Muscle of back (tissue), 13 donors: ENCODE results near the gene MFSD11. TPM values are rescaled to one million over a fixed set of nuclear protein-coding genes. Genes with fewer than 3 reads are reported as not detected.
"Not testable (repeated sequence)": the region's sequence is repeated elsewhere in the genome, so short reads cannot be mapped to it uniquely, and the experiment has no call there.

Experiments
- DNase-seq, 3 donors: peaks; one replicate each; pipeline versions ENCODE4 v3.0.0 to v3.0.0-alpha.2; 2013
- long read RNA-seq, 9 donors: transcript quantifications; one replicate each; lab custom pipeline, GENCODE V29; 2026
- polyA plus RNA-seq, 10 donors: library from polyadenylated mRNA; unstranded; fragments of 120-200 nt; gene quantifications; one replicate each; pipeline ENCODE4 v1.2.1, GENCODE V29; 2013; ENCODE audit not compliant: insufficient read length in 10 of 10

MFSD11 gene
- polyA plus RNA-seq: 10 to 100 TPM; 29.0 to 48.4 (median 35.9) TPM
- long read RNA-seq, donor 1, partial matches to known transcripts: 0 of 5 reads
- long read RNA-seq, donor 1, other reads (novel, unspliced or antisense): 0 of 5 reads
- long read RNA-seq, donor 2, partial matches to known transcripts: 0 of 4 reads
- long read RNA-seq, donor 2, other reads (novel, unspliced or antisense): 0 of 4 reads
- long read RNA-seq, donor 3: 0 reads
- long read RNA-seq, donor 4, partial matches to known transcripts: 0 of 5 reads
- long read RNA-seq, donor 4, other reads (novel, unspliced or antisense): 0 of 5 reads
- long read RNA-seq, donor 5, partial matches to known transcripts: 0 of 7 reads
- long read RNA-seq, donor 5, other reads (novel, unspliced or antisense): 0 of 7 reads
- long read RNA-seq, donor 6, transcript MFSD11-211 (13 exons, 3,612 nt): major isoform, 6 of 9 reads
- long read RNA-seq, donor 6, partial matches to known transcripts: 0 of 9 reads
- long read RNA-seq, donor 6, other reads (novel, unspliced or antisense): 0 of 9 reads
- long read RNA-seq, donor 7, partial matches to known transcripts: 0 of 8 reads
- long read RNA-seq, donor 7, other reads (novel, unspliced or antisense): 0 of 8 reads
- long read RNA-seq, donor 8, transcript MFSD11-211 (13 exons, 3,612 nt): major isoform, 5 of 6 reads
- long read RNA-seq, donor 8, partial matches to known transcripts: 0 of 6 reads
- long read RNA-seq, donor 8, other reads (novel, unspliced or antisense): 0 of 6 reads
- long read RNA-seq, donor 9, partial matches to known transcripts: 0 of 1 reads
- long read RNA-seq, donor 9, other reads (novel, unspliced or antisense): 0 of 1 reads

GRCh38 chr17:76737676-76738467 is at the start of gene MFSD11:
MFSD11 (plus strand) TSS chr17:76738119; CDS start chr17:76738353, 234 bp downstream.
- peak; percentile 95 to 100 (median 97) for DNase-seq

- no peak for DNase-seq
Measured at GRCh38 chr17:76688165-76688622, 49.7 kb upstream of the MFSD11 start.

- no peak for DNase-seq
Measured at GRCh38 chr17:76689859-76690258, 48.1 kb upstream of the MFSD11 start.

DNA sequence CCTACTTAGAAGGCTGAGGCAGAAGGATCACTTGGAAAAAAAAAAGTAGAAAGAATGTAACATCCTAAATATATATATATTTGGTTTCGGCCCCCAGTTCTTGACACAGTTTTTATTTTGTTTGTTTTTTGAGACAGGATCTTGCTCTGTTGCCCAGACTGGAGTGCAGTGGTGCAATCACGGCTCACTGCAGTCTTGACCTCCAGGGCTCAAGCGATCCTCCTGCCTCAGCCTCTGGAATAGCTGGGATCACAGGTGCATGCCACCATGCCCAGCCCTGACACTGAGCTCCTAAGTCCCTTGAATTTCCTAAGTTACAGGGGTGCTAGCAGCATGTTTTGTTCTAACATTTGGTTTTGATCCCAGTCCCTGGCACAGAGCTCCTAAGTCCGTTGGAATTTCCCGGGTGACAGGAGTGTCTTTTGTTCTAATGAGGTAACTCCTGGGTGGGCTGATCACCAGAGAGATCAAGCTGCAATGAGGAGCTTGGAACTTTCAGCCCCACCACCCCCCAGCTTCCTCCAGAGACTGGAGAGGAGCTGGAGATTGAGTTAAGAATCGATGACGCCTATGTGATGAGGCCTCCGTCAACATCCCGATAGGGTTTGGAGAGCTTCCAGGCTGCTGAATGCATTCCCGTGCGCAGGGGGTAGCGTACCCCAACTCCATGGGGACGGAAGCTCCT is 47.2 kb upstream of the MFSD11 start:
- no peak for DNase-seq

- no peak for DNase-seq
Measured at GRCh38 chr17:76691379-76692191, 46.3 kb upstream of the MFSD11 start.

- no peak for DNase-seq
Measured at GRCh38 chr17:76695059-76695831, 42.7 kb upstream of the MFSD11 start.

DNA sequence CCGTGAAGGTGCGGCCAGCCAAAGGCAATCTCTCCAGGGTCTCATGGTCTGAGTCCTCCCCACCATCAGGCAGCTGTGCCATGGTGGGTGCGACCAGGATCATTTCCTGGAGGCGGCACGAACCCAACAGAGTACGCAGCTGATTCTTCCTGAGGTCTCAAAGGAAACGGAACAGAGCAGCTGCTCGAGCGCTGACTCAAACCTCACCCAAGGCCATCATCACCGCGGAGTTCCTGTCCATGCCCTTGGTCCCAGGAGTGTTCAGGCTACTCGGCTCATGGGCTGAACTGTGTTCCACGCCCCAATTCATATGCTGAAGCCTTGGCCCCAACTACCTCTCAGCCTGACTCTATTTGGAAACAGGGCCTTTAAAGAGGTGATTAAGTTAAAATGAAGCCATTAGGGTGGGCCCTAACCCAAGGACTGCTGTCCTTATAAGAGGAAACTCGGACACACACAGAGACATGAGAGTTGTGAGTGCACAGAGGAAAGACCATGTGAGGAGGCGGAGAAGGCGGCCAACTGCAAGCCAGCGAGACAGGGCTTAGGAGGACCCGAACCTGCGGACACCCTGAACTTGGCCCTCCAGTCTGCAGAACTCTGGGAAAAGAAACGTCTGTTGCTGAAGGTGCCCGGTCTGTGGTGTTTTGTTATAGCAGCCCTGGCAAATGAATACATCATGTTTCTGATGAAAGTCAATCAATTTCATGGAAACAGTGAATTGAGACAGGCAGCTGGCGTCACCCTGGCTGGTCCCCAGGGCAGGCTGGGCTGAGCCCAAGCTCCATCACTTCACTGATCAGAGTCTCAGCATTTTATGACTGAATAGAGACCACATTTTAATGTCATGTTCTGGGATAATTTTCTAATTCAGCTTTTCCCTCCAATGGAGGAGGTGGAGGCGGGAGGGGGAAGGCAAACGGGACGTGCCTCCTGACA is 40.9 kb upstream of the MFSD11 start:
- peak in 1 of 3 donors; percentile 64 for DNase-seq

DNA sequence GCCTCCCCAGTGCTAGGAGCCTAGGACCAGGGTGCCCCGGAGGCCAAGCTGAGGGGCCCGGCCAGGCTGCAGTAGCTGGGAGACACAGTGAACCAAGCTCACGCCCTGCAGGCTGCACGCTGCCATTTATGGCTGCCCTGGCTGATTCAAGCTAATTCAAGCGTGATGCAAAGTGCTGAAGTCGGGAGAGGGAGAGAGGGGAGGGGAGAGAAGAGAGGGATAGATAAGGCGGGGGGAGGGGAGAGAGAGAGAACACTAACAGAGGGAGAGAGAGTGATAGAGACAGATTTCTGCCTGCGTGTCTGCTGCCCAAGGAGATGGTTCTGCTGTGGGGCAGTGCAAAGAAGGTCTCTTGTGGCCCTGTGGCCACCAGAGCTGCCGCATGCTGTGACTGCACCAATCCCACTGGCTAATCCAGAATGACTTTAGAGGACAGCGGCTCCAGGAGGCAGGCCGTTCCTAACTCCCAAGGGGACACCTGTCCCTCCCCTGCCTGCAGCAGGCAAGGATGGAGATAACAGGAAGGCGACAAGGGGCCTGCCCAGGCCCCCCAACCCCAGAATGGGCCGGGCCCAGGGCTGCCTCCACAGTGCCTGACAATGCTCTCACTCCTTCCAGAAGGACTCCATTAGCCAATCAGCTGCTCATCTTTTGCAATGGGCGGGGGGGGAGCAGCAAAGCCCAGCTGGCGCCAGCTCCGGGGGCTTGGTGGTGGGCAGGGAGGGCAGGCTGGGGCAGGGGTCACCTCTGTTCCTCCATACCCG is 40.0 kb upstream of the MFSD11 start:
- no peak for DNase-seq

DNA sequence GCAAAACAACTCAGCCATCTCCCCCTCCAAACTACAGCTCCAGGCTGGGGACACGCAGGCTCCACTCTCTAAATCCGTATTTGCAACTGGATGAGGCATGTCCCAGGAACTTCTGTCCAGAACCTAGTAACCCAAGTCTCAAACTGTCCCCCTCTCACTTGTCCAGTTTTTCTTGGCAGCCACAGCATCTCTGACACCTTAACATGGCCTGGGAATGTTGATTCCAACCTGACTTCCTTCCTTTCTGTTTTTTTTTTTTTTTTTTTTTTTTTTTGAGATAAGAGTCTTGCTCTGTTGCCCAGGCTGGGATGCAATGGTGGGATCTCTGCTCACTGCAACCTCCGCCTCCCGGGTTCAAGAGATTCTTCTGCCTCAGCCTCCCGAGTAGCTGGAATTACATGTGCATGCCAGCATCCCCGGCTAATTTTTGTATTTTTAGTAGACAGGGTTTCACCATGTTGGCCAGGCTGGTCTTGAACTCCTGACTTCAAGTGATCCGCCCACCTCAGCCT is 39.4 kb upstream of the MFSD11 start:
- DNase-seq: not testable (repeated sequence)

DNA sequence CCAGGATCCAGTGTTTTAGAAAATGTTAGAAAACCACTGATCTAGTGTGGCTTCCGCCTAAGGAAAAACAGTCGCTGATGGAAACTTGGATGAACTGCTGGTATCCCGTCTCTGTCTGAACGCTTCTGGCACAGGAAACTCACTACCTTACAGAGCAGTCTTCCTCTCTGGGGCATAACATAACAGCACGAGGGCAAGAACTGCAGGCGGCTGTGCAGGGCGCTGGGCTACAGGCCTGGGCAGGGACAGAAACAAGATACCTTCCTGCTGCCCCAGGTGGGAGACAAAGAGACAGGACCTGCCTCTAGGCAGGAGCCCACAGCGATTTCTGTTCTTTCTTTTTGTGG is 37.7 kb upstream of the MFSD11 start:
- peak in 1 of 3 donors; percentile 85 for DNase-seq

DNA sequence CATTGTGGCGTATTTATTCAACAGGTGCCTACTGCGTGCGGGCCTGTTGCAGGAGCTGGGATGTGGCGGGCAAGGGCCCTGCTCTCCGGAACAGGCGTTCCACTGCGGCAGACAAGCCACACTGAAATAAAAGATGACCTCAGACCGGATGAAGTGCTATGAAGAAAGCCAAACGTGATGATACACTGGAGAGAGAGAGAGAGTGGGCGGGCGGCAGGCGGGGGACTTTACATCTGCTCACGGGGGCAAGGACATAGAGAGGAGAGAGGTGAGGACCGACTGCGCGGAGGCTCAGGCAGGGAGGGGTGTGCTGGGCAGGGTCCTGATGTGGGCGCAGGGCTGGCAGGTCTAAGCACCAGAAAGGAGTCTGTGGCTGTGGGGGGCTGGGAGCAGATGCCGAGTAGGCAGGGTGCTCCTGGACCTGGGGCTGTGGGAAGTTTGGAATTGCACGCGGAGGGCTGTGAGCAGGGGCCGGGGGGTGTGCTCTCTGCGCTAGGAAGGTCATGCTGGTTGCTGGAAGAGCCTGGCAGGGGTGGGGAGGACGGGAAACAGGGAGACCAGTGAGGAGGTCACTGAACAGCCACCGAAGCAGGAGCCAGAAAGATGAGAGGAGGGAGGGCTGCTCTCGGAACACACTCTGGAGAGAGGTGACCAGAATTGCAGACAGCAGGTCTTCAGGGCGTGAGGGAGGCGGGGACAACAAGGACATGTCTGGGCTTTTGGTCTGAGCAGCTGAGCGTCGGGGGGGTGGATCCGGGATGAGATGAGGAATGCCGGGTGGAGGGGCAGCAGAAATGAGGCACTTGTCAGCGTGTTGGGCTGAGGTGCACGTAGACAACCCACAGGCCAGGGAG is 37.1 kb upstream of the MFSD11 start:
- DNase-seq: peak; percentile 77 to 94 (median 87)

- DNase-seq: no peak
Measured at GRCh38 chr17:76701471-76701967, 36.4 kb upstream of the MFSD11 start.

- DNase-seq: no peak
Measured at GRCh38 chr17:76702076-76702475, 35.8 kb upstream of the MFSD11 start.

GRCh38 chr17:76702941-76703637 is 34.8 kb upstream of the MFSD11 start:
- DNase-seq: no peak

DNA sequence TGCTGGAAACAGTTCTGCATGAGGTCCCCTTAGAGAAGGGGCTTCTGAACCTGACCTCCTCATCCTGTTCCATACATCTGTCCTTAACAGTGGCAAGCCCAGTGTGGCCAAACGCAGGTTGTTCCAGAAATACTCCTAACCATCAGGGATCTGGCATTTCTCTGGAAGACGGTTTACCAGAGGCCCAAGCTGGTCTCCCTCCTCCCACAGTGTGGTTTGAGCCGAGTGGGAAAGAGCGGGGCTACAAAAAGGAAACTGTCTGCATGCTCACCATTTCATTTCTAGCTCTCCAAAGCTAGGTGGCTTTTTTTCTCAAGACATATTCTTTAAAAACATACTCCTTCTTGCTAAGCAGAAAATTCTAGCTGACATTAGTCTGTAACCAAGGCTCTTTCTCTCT is 33.1 kb upstream of the MFSD11 start:
- DNase-seq: no peak

GRCh38 chr17:76706817-76707216 is 31.1 kb upstream of the MFSD11 start:
- DNase-seq: no peak
